PC-9 (cell line): ENCODE data around the gene PDLIM5.
"Not testable (repeated sequence)": the region's sequence is repeated elsewhere in the genome, so short reads cannot be mapped to it uniquely, and the experiment has no call there.

ENCODE experiments used
- EZH2 ChIP-seq: fragments of 200-600 bp; sonication (generic); IDR thresholded peaks from 2 replicates; pipeline ENCODE4 v1.8.0; 2017; ENCODE audit warnings: antibody characterized with exemption, low read depth
- TF ChIP-seq, protein P1 (sequence below): fragments of 200-600 bp; sonication (generic); conservative IDR thresholded peaks from 2 replicates; pipeline ENCODE4 v1.6.1; 2017; ENCODE audit warnings: mixed run types, antibody characterized with exemption, mild to moderate bottlenecking, moderate library complexity

DNA sequence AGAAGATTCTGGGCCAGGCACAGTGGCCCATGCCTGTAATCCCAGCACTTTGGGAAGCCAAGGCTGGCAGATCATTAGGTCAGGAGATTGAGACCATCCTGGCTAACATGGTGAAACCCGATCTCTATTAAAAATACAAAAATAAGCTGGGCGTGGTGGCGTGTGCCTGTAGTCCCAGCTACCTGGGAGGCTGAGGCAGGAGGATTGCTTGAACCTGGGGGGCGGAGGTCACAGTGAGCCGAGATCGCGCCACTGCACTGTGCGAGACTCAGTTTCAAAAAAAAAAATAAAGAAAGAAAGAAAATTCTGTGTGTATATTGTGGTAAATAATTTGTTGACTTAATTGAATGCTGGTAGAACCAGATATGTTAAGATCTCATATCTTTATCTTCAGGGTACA, 177.3 kb downstream of the PDLIM5 start:
- not testable (repeated sequence) for TF ChIP-seq EZH2
- TF ChIP-seq, protein P1, sequence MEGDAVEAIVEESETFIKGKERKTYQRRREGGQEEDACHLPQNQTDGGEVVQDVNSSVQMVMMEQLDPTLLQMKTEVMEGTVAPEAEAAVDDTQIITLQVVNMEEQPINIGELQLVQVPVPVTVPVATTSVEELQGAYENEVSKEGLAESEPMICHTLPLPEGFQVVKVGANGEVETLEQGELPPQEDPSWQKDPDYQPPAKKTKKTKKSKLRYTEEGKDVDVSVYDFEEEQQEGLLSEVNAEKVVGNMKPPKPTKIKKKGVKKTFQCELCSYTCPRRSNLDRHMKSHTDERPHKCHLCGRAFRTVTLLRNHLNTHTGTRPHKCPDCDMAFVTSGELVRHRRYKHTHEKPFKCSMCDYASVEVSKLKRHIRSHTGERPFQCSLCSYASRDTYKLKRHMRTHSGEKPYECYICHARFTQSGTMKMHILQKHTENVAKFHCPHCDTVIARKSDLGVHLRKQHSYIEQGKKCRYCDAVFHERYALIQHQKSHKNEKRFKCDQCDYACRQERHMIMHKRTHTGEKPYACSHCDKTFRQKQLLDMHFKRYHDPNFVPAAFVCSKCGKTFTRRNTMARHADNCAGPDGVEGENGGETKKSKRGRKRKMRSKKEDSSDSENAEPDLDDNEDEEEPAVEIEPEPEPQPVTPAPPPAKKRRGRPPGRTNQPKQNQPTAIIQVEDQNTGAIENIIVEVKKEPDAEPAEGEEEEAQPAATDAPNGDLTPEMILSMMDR: not testable (repeated sequence)
